Measurements from ENCODE around the gene PHLPP1.

- TF ChIP-seq CTCF (IDR thresholded peaks at IDR 0.05; ENCODE audit: low read depth, low read length): no peak
- TF ChIP-seq EZH2phosphoT487 (IDR thresholded peaks at IDR 0.05; ENCODE audit: low read depth): no peak
Observed at GRCh38 chr18:62865498-62865897, 150.2 kb downstream of the PHLPP1 start.
